Measurements from ENCODE around the gene URAD. TPM values are rescaled to one million over a fixed set of nuclear protein-coding genes. Genes with fewer than 3 reads are reported as not detected.

URAD gene
- total RNA-seq, 4 donors from 2014 or later, result 1.7 TPM; not detected in 3

- TF ChIP-seq CTCF (IDR thresholded peaks at IDR 0.05; ENCODE audit: low read depth), result no peak
Observed at GRCh38 chr13:27978301-27978968, 10.1 kb downstream of the URAD start.

GRCh38 chr13:27977476-27978300 is 10.8 kb downstream of the URAD start:
- no peak for TF ChIP-seq CTCF (IDR thresholded peaks at IDR 0.05; ENCODE audit: low read depth)

DNA sequence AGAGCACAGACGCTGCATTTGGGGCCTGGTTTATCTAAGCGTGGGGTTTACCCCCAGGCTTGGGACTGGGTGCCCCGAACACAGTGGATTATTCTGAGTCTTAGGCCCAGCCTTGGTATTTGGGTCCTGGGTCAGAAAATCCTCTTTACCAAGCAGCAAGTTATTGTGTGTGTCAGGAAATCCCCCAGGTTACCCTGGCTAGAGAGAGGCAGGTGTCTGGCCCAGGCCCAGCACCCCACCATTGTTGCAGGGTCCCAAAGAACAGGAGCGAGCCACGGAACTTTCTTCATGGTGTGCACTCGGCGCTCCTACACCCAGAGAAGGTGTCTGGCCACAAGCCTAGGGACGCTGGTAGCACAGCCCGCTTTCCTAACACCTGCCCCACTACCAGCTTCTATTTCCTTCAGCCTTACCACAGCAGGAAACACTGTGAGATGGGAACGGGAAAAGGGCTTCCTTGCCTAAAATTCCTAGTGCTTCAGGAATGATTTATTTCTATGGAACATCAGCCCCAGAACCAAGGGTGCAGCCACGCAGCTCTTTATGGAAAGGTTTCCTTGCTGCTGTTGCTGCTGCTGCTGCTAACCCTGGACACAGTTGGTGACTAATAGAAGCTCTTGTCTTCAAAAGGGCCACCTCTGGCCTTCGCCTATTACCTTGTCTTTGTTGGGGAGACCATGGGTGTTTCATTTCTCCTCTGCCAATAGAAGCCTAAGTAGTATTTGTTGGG is 12.0 kb downstream of the URAD start:
- no peak for TF ChIP-seq CTCF (IDR thresholded peaks at IDR 0.05; ENCODE audit: low read depth)

DNA sequence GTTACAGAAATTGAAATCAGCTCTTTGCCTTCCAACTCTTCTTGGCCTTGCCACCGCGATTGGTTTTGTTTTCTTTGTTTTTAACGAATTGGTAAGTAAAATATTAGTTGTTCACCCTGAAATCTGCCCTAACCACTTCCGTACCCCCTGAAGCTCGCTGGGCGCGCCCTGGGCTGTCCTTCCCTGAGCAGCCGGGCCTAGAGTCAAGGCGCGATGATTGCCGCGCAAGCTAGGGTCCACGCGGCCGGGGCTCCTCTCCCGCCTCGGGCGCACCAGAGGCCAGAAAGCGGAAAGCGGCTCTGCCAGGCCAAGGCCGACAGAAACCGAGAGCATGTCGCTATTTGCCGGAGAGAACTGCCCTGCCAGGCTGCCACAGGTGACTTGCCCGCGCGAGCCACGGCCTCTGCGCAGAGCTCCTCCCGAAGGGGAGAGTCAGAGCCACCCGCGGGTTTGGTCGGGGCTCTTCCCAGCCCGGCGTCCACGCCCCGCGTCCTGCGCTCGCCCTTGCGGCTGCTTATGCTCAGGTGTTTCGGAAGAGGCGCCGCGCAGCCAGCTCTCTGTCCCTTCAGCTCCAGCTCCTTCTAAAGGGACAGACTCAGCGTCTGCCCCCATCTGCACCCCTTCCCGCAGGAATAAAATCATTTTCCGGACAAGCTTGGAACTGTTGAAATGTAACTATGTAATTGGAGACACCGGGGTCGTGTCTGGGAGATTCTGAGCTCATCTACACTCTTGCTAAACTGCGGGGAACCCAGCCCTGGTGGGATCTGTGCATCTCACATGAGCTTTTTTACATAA is 12.7 kb downstream of the URAD start:
- TF ChIP-seq CTCF (IDR thresholded peaks at IDR 0.05; ENCODE audit: low read depth), result no peak

GRCh38 chr13:27973961-27974662 is 14.4 kb downstream of the URAD start:
- TF ChIP-seq CTCF (IDR thresholded peaks at IDR 0.05; ENCODE audit: low read depth), result no peak

- no peak for TF ChIP-seq CTCF (IDR thresholded peaks at IDR 0.05; ENCODE audit: low read depth)
Observed at GRCh38 chr13:27973291-27973690, 15.2 kb downstream of the URAD start.

All from subcutaneous adipose tissue (tissue), 4 donors.